K562 (cell line): Measurements from ENCODE around the gene FMNL2. TPM values are rescaled to one million over a fixed set of nuclear protein-coding genes. Genes with fewer than 3 reads are reported as not detected.

ENCODE experiments used
- BACH1 ChIP-seq: fragments of 200-800 bp; sonication (Bioruptor generic); IDR thresholded peaks from 2 replicates; pipeline ENCODE4 v1.6.1; 2016; ENCODE audit warnings: missing genetic modification characterization, missing compliant biosample characterization
- HDAC1 ChIP-seq, 2 experiments: fragments of 450-650 bp; IDR thresholded peaks; 2 replicates each; pipeline ENCODE4 v1.6.1; 2016 to 2017; ENCODE audit warnings: inconsistent platforms in 1 of 2, mild to moderate bottlenecking in 1 of 2, moderate library complexity in 1 of 2
- HNRNPL ChIP-seq: fragments of 200-400 bp; formaldehyde crosslinking; IDR thresholded peaks from 2 replicates; pipeline ENCODE4 v1.6.1; 2017; ENCODE audit warnings: low read depth, mild to moderate bottlenecking, low read length
- KLF6 ChIP-seq: fragments of 250-450 bp; sonication (Bioruptor Pico); IDR thresholded peaks from 2 replicates; pipeline ENCODE4 v1.4.0; 2020; ENCODE audit warnings: mild to moderate bottlenecking, moderate library complexity, borderline replicate concordance
- NCOA1 ChIP-seq: fragments of 450-650 bp; IDR thresholded peaks from 2 replicates; pipeline ENCODE4 v1.6.1; 2016; ENCODE audit warnings: low read depth
- POLR3A ChIP-seq: IDR thresholded peaks from 2 replicates; pipeline ENCODE4 v1.6.1; 2011; ENCODE audit warnings: borderline replicate concordance, mild to moderate bottlenecking, moderate library complexity; ENCODE audit not compliant: insufficient read length, insufficient read depth; ENCODE audit errors: extremely low read depth
- RBFOX2 ChIP-seq: fragments of 200-400 bp; formaldehyde crosslinking; IDR thresholded peaks from 2 replicates; pipeline ENCODE4 v1.6.1; 2017; ENCODE audit warnings: low read depth, mild to moderate bottlenecking, low read length, moderate library complexity
- SUPT5H ChIP-seq: fragments of 450-650 bp; IDR thresholded peaks from 2 replicates; pipeline ENCODE4 v1.6.1; 2016
- TEAD4 ChIP-seq, 2 experiments: sonication (generic) in 1 of 2; formaldehyde crosslinking in 1 of 2; IDR thresholded peaks; 2 replicates each; pipeline versions ENCODE4 v1.6.1 to v1.8.0; 2012 to 2022; ENCODE audit warnings: borderline replicate concordance in 1 of 2, inconsistent platforms in 1 of 2, low read length in 1 of 2, mild to moderate bottlenecking in 1 of 2, missing genetic modification reagents in 1 of 2
- ZNF143 ChIP-seq: sonication (generic); formaldehyde crosslinking; IDR thresholded peaks from 2 replicates; pipeline ENCODE4 v1.9.0; 2022; ENCODE audit warnings: mild to moderate bottlenecking, missing genetic modification reagents
- ZNF699 ChIP-seq: fragments of 250-450 bp; sonication (Bioruptor Pico); IDR thresholded peaks from 2 replicates; pipeline ENCODE4 v1.8.0; 2021; ENCODE audit warnings: mild to moderate bottlenecking, moderate library complexity; ENCODE audit not compliant: insufficient replicate concordance
- ZNF785 ChIP-seq: fragments of 250-450 bp; sonication (Bioruptor Pico); IDR thresholded peaks from 2 replicates; pipeline ENCODE4 v1.4.0; 2020; ENCODE audit warnings: mild to moderate bottlenecking
- polyA plus RNA-seq, 8 experiments: library from polyadenylated mRNA; depleted of rRNA in 4 of 8; stranded (reverse) in 5 of 8; unstranded in 3 of 8; fragments of >200 nt; fragmentation: Nextera tagmentation in 2 of 8; fragmentation: Illumina TruSeq in 1 of 8; extraction: Ambion mirVana in 2 of 8; extraction: Trizol in 1 of 8; gene quantifications; 2 replicates each; pipeline versions ENCODE4 v1.2.1 to v1.2.3, GENCODE V29; 2011 to 2014; ENCODE audit warnings: inconsistent platforms in 1 of 8, missing spikeins in 1 of 8
- total RNA-seq, 7 experiments: library from RNA; depleted of rRNA in 6 of 7; stranded (reverse); fragments of >200 nt in 6 of 7; fragmentation: Illumina TruSeq in 2 of 7; extraction: Trizol in 2 of 7; gene quantifications; 2 replicates each; pipeline versions ENCODE4 v1.2.1 to v1.2.3, GENCODE V29; 2011 to 2021; ENCODE audit warnings: low replicate concordance in 1 of 7
- TF ChIP-seq, protein P1 (sequence below): sonication (generic); formaldehyde crosslinking; IDR thresholded peaks from 2 replicates; pipeline ENCODE4 v1.8.1; 2023; ENCODE audit warnings: missing genetic modification reagents, mild to moderate bottlenecking, borderline replicate concordance
- TF ChIP-seq, protein P2 (sequence below): fragments of 250-450 bp; sonication (Bioruptor Pico); IDR thresholded peaks from 2 replicates; pipeline ENCODE4 v1.9.0; 2021; ENCODE audit warnings: mild to moderate bottlenecking

FMNL2 gene
- total and polyA plus RNA-seq, 9 of the 15 experiments (the other 6 are each of a cell fraction or from before 2014, with no cell fraction given) = 0.15 to 0.49 (median 0.24) TPM; not detected in 1

DNA sequence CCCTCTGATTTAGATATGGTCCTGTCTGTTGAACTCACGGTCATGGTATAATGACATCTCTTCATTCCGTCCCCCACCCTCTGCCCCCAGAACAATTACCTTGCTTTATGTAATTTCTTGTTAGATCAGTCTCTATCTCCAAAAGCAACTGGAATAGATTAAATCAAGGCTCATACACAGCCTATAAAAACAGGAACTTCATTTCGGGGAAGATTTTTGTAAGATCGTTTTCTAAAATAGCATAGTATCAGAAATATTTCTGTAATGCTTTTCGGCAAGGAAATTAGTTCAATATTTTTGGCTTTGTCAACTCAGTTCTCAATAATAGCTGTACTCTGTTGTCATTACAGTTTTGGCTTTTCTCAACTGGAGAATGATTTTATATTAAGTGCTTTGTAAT is 157.2 kb downstream of the FMNL2 start (continued):
- TF ChIP-seq, protein P1, sequence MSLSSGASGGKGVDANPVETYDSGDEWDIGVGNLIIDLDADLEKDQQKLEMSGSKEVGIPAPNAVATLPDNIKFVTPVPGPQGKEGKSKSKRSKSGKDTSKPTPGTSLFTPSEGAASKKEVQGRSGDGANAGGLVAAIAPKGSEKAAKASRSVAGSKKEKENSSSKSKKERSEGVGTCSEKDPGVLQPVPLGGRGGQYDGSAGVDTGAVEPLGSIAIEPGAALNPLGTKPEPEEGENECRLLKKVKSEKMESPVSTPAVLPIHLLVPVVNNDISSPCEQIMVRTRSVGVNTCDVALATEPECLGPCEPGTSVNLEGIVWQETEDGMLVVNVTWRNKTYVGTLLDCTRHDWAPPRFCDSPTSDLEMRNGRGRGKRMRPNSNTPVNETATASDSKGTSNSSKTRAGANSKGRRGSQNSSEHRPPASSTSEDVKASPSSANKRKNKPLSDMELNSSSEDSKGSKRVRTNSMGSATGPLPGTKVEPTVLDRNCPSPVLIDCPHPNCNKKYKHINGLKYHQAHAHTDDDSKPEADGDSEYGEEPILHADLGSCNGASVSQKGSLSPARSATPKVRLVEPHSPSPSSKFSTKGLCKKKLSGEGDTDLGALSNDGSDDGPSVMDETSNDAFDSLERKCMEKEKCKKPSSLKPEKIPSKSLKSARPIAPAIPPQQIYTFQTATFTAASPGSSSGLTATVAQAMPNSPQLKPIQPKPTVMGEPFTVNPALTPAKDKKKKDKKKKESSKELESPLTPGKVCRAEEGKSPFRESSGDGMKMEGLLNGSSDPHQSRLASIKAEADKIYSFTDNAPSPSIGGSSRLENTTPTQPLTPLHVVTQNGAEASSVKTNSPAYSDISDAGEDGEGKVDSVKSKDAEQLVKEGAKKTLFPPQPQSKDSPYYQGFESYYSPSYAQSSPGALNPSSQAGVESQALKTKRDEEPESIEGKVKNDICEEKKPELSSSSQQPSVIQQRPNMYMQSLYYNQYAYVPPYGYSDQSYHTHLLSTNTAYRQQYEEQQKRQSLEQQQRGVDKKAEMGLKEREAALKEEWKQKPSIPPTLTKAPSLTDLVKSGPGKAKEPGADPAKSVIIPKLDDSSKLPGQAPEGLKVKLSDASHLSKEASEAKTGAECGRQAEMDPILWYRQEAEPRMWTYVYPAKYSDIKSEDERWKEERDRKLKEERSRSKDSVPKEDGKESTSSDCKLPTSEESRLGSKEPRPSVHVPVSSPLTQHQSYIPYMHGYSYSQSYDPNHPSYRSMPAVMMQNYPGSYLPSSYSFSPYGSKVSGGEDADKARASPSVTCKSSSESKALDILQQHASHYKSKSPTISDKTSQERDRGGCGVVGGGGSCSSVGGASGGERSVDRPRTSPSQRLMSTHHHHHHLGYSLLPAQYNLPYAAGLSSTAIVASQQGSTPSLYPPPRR = no peak
- TF ChIP-seq HDAC1 (IDR thresholded peaks at IDR 0.05) (no peak), ZNF785 (CRISPR knock-in tag) (no peak), TEAD4 (IDR thresholded peaks at IDR 0.05; ENCODE audit: low read length) (no peak), TEAD4 (CRISPR knock-in tag; IDR thresholded peaks at IDR 0.05; ENCODE audit: borderline replicate concordance) (no peak), SUPT5H (no peak), ZNF143 (CRISPR knock-in tag) (no peak), ZNF699 (CRISPR knock-in tag) (no peak), BACH1 (tag) (no peak), RBFOX2 (no peak), HNRNPL (no peak), POLR3A (no peak), KLF6 (CRISPR knock-in tag) (no peak), NCOA1 (no peak)
- TF ChIP-seq, protein P2, sequence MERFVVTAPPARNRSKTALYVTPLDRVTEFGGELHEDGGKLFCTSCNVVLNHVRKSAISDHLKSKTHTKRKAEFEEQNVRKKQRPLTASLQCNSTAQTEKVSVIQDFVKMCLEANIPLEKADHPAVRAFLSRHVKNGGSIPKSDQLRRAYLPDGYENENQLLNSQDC (CRISPR knock-in tag) = no peak
